Smooth muscle cell (in vitro differentiated cells): ENCODE measurements around the gene NCCRP1. TPM values are rescaled to one million over a fixed set of nuclear protein-coding genes. Genes with fewer than 3 reads are reported as not detected.

Source experiments
- DNase-seq: peaks from one replicate; lab custom pipeline; 2025; ENCODE audit not compliant: unreplicated experiment; lab: John Stamatoyannopoulos, UW
- H2AFZ ChIP-seq: fragments of 200-600 bp; sonication (generic); 2 replicates; pipeline ENCODE4 v1.6.0; 2016; ENCODE audit warnings: antibody characterized with exemption, low read depth, mild to moderate bottlenecking
- H3F3A ChIP-seq: fragments of 200-600 bp; sonication (generic); 2 replicates; pipeline ENCODE4 v1.6.0; 2017; ENCODE audit warnings: antibody characterized with exemption, low read depth
- H3K27ac ChIP-seq: fragments of 200-600 bp; sonication (generic); 2 replicates; pipeline ENCODE4 v1.5.1; 2016; ENCODE audit warnings: low read depth, mild to moderate bottlenecking
- H3K27me3 ChIP-seq: fragments of 200-600 bp; sonication (generic); 2 replicates; pipeline ENCODE4 v1.6.1; 2016; ENCODE audit warnings: low read depth, mild to moderate bottlenecking
- H3K36me3 ChIP-seq: fragments of 200-600 bp; sonication (generic); 2 replicates; pipeline ENCODE4 v1.5.1; 2016; ENCODE audit warnings: low read depth
- H3K4me1 ChIP-seq: fragments of 200-600 bp; sonication (generic); 2 replicates; pipeline ENCODE4 v1.5.1; 2016; ENCODE audit warnings: low read depth
- H3K4me2 ChIP-seq: fragments of 200-600 bp; sonication (generic); 2 replicates; pipeline ENCODE4 v1.6.0; 2016; ENCODE audit warnings: mild to moderate bottlenecking
- H3K4me3 ChIP-seq: fragments of 200-600 bp; sonication (generic); 2 replicates; pipeline ENCODE4 v1.5.1; 2016; ENCODE audit warnings: mild to moderate bottlenecking
- H3K79me2 ChIP-seq: fragments of 200-600 bp; sonication (generic); 2 replicates; pipeline ENCODE4 v1.6.0; 2016; ENCODE audit warnings: low read depth, mild to moderate bottlenecking
- H3K9ac ChIP-seq: fragments of 200-600 bp; sonication (generic); 2 replicates; pipeline ENCODE4 v1.6.0; 2016; ENCODE audit warnings: low read depth
- H3K9me3 ChIP-seq: fragments of 200-600 bp; sonication (generic); replicated peaks from 2 replicates; pipeline ENCODE4 v1.5.1; 2016; ENCODE audit warnings: low read depth
- H4K20me1 ChIP-seq: fragments of 200-600 bp; sonication (generic); 2 replicates; pipeline ENCODE4 v1.6.0; 2016; ENCODE audit warnings: low read depth
- WGBS: methylation state at CpG from one replicate; pipeline ENCODE4 v1.1.7; 2016; ENCODE audit warnings: low lambda C conversion rate; 5-methylcytosine and 5-hydroxymethylcytosine counted together
- polyA plus RNA-seq: library from polyadenylated mRNA; unstranded; fragments of >200 nt; fragmentation: Nextera tagmentation; extraction: Ambion mirVana; gene quantifications from 2 replicates; pipeline ENCODE4 v1.2.1, GENCODE V29; 2016
- total RNA-seq: library from RNA; depleted of rRNA; stranded (reverse); fragments of >200 nt; gene quantifications from 2 replicates; pipeline ENCODE4 v1.2.3, GENCODE V29; 2014
- TF ChIP-seq, protein P1 (sequence below): fragments of 200-600 bp; sonication (generic); IDR thresholded peaks from 2 replicates; pipeline ENCODE4 v1.5.1; 2017; ENCODE audit warnings: borderline replicate concordance, mild to moderate bottlenecking, antibody characterized with exemption; ENCODE audit not compliant: insufficient read depth, poor library complexity, severe bottlenecking

NCCRP1 gene
- total and polyA plus RNA-seq, 2 experiments from 2014 or later: 1.5 to 4.0 TPM

DNA sequence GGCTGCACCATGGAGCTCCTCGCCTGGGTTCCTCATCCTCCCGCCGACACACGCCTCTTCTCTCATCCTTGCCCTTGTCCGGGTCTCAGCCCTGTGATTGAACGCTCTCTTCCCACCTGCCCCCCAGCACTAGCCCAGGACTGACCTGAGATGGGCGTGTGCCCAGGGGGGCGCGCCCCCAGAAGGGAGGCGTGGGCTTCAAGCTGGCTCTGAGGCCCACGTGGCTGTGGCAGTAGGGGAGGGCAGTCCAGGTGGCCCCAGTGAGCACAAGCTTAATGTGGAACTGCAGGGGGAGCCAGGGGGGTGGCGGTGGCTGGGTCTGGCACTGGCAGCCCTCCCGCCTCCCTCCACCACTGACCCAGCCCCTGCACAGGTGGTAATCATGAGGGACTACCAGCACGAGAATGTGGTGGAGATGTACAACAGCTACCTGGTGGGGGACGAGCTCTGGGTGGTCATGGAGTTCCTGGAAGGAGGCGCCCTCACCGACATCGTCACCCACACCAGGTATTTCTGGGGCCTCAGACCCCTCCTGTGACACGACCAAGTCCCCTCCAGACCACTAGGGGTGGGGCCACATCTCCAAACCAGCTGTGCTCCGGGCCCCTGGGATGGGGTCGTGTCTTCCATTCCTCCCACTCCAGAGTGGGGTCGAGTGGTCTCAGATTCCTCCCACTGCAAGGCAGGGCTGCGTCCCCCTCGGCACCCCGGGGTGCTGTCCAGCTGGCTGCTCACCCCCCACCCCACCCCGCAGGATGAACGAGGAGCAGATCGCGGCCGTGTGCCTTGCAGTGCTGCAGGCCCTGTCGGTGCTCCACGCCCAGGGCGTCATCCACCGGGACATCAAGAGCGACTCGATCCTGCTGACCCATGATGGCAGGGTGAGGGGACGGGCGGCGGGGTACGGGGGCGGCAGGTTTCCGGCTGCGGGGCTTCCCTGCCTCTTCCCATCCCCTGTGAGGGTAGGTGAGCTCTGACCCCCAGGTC, 21.9 kb upstream of the NCCRP1 start:
- Histone ChIP-seq H4K20me1 (peaks cover 17% of the 10 kb centered on the region), H3K27me3 (no peaks in the 10 kb centered on the region), H3K9me3 (no peaks in the 10 kb centered on the region), H3K79me2 (no peaks in the 10 kb centered on the region), H3K4me1 (no peaks in the 10 kb centered on the region), H3K4me3 (no peak overlapping the region), H3K36me3 (no peaks in the 10 kb centered on the region), H2AFZ (no peak overlapping the region), H3K4me2 (no peak overlapping the region), H3K9ac (no peak overlapping the region), H3F3A (no peaks in the 10 kb centered on the region), H3K27ac (no peak overlapping the region)
- no peak for DNase-seq
- TF ChIP-seq, protein P1, sequence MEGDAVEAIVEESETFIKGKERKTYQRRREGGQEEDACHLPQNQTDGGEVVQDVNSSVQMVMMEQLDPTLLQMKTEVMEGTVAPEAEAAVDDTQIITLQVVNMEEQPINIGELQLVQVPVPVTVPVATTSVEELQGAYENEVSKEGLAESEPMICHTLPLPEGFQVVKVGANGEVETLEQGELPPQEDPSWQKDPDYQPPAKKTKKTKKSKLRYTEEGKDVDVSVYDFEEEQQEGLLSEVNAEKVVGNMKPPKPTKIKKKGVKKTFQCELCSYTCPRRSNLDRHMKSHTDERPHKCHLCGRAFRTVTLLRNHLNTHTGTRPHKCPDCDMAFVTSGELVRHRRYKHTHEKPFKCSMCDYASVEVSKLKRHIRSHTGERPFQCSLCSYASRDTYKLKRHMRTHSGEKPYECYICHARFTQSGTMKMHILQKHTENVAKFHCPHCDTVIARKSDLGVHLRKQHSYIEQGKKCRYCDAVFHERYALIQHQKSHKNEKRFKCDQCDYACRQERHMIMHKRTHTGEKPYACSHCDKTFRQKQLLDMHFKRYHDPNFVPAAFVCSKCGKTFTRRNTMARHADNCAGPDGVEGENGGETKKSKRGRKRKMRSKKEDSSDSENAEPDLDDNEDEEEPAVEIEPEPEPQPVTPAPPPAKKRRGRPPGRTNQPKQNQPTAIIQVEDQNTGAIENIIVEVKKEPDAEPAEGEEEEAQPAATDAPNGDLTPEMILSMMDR: no peak
- WGBS: 94% methylated on average over 32 of the region's 43 CpGs

DNA sequence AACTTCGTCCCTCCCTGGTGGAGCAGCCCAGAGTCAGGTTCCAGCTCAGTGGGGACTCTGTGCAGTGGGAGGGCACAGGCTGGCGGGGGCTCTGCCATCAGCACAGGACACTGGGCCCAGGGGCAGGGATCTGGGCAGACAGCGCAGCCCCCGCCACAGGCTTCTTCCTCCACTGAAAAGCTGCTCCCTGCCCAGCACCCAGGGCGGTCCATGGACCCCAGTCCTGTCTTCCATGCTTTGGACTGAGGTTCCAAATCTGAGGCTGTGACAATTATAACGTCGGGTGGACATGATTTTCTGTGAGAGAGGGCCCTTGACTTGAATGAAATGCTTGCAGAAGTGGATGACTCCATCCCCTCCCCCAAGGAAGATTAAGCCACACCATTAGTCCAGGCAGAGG, 21.2 kb upstream of the NCCRP1 start:
- no peak for DNase-seq
- Histone ChIP-seq H3K9me3 (no peaks in the 10 kb centered on the region), H4K20me1 (peaks cover 12% of the 10 kb centered on the region), H3K4me3 (no peak overlapping the region), H3K27ac (no peak overlapping the region), H3K4me1 (no peaks in the 10 kb centered on the region), H3K36me3 (no peaks in the 10 kb centered on the region), H3K4me2 (no peak overlapping the region), H3K9ac (no peak overlapping the region), H3K27me3 (no peaks in the 10 kb centered on the region), H3F3A (no peaks in the 10 kb centered on the region), H2AFZ (no peak overlapping the region), H3K79me2 (no peaks in the 10 kb centered on the region)
- 93% methylated on average over 7 of the region's 7 CpGs for WGBS
- TF ChIP-seq, protein P1: no peak

DNA sequence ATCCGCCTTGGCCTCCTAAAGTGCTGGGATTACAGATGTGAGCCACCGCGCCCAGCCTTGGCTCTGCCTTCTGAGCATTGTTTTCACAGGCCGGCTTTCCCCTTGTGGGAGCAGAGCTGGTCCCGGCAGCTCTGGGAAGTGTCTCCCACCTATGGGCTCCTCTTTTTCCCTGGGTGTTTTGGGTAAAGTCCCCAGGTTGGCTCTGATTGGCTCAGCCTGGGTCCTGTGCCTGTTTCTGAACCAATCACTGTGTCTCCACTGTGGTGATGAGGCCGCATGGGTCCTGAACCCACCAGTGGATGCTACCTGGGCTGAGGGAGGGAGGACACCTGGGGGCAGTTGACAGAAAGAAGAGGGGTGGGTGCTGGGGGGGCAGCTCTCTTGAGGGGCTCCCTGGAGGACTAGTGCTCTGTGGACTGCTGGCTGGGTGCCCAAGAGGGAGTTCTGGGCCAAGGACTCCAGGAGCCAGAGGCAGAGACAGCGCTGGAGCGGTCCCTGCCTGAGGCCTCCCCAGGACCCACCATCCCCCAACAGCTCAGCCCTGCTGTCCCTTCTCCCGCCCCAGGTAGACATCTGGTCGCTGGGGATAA, 19.6 kb upstream of the NCCRP1 start:
- Histone ChIP-seq H3K9me3 (no peaks in the 10 kb centered on the region), H3K27ac (no peak overlapping the region), H3K4me3 (no peak overlapping the region), H3K79me2 (no peaks in the 10 kb centered on the region), H2AFZ (no peak overlapping the region), H3K36me3 (no peaks in the 10 kb centered on the region), H3F3A (no peaks in the 10 kb centered on the region), H3K4me1 (no peaks in the 10 kb centered on the region), H3K4me2 (no peak overlapping the region), H3K9ac (no peak overlapping the region), H3K27me3 (no peaks in the 10 kb centered on the region), H4K20me1 (no peaks in the 10 kb centered on the region)
- DNase-seq: no peak
- 97% methylated on average over 8 of the region's 10 CpGs for WGBS
- TF ChIP-seq, protein P1: no peak
